Subcutaneous adipose tissue (tissue), 4 donors: Measurements from ENCODE around the gene EGFL8. TPM values are rescaled to one million over a fixed set of nuclear protein-coding genes. Genes with fewer than 3 reads are reported as not detected.

Source experiments
- CTCF ChIP-seq: fragments of 450-650 bp; IDR thresholded peaks from one replicate; pipeline ENCODE4 v1.5.1; 2016; ENCODE audit warnings: low read depth, mild to moderate bottlenecking, control low read depth, antibody characterized with exemption, moderate library complexity
- small RNA-seq: library from RNA; depleted of rRNA; stranded (forward); fragments of <200 nt; gene quantifications from one replicate; pipeline ENCODE3, GENCODE V24; 2016
- total RNA-seq, 4 donors: library from RNA; depleted of rRNA; stranded (reverse); fragments of >200 nt; gene quantifications; one replicate each; pipeline ENCODE4 v1.1.0, GENCODE V29; 2016

The EGFL8 gene
- total RNA-seq, 4 donors from 2014 or later, result 2.3 to 13.0 (median 5.6) TPM

DNA sequence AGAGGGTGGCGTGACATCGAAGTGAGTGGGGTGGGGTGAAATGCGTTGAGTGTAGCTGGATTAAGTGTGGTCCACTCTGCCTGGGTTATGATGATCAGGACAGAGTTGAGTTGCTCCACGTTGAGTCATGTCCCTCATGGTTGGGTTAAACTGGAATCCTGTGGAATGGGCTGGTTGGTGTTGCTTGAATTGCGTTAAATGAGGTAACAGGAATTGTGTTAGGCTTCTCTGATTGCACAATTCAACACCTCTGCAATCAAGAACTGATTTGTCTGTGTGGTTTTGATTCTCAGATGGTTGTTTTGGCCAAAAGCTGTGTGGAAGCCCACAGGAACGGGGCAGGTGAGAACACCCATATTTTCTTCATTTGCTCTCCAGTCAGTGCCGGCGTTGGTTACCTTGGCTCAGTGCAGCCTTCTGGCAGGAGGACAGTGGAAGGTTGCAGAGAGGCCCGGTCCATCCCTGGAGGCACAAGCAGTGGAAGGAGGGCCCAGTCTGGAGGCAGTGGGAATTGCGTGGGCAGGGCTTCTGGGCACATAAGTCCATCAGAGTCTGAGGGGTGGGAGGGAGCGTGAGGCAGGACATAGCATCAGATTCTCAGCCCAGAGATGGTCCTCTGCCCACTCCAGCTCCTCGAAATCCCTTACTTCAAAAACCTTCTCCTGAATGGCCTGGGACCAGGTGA lies 47.8 kb downstream of the EGFL8 start:
- no peak for TF ChIP-seq CTCF

DNA sequence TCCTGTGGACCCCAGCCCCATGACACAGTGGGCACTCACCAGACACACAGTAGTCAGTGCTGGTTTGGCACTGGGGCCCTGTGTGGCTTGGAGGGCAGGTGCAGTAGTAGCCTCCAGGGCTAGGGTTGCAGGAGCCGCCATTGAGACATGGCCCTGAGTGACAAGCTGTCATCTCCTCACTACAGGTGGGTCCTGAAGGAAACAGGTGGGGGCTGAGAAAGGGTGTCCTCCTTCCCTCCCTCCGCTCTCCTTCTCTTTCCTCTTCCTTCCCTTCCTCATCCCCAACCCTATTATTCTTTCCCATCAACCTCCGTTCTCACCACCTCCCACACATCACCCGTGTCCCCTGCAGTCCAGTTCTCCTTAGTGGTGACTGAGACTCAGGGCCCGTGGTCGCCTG lies 49.3 kb downstream of the EGFL8 start:
- no peak for TF ChIP-seq CTCF

- no peak for TF ChIP-seq CTCF
These were observed 49.7 kb downstream of the EGFL8 start for GRCh38 chr6:32214126-32214525.

- no peak for TF ChIP-seq CTCF
These were observed 51.2 kb downstream of the EGFL8 start for GRCh38 chr6:32215617-32216016.

DNA sequence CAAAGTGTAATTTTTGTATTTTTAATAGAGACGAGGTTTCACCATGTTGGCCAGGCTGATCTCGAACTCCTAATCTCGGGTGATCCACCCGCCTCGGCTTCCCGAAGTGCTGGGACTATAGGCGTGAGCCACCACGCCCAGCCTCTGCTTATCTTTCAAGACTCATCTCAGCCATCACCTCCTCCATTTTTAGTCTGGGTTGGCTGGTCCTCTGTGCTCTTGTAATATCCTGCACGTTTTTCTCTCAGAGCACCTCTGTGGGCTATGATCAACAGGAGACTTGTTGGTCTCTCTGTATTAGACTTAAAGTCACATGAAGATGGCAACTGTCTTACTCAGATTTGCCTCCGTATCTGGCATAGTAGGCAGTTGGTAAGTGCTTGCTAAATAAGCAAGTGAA lies 51.9 kb downstream of the EGFL8 start:
- TF ChIP-seq CTCF, result no peak

GRCh38 chr6:32216998-32217397 lies 52.6 kb downstream of the EGFL8 start:
- TF ChIP-seq CTCF, result no peak

Small RNA genes within 50 kb of the gene (small RNA-seq; reads per million reads assigned to genes)
- not detected for gene AL662884.1
- not detected for gene MIR6833

Other genes starting within 250 kb of the EGFL8 start
- gene C2, start 236.9 kb upstream of the EGFL8 start, total RNA-seq, result 10 to 100 TPM; 16.4 to 96.4 (median 34.6) TPM
- 10 to 100 TPM; 25.1 to 35.4 (median 33.8) TPM for gene CFB, start 218.5 kb upstream of the EGFL8 start, total RNA-seq
- 10 to 100 TPM; 58.8 to 96.6 (median 68.5) TPM for gene NELFE, start 205.6 kb upstream of the EGFL8 start, total RNA-seq
- 10 to 100 TPM; 16.1 to 44.6 (median 32.2) TPM for gene SKIC2, start 205.4 kb upstream of the EGFL8 start, total RNA-seq
- 10 to 100 TPM; 11.1 to 17.5 (median 12.4) TPM for gene DXO, start 192.5 kb upstream of the EGFL8 start, total RNA-seq
- 10 to 100 TPM in 3 of 4 donors, 1 to 10 TPM in 1; 5.1 to 17.2 (median 13.5) TPM for gene C4A, start 182.5 kb upstream of the EGFL8 start, total RNA-seq
- gene C4B, start 149.8 kb upstream of the EGFL8 start, total RNA-seq, result 10 to 100 TPM in 1 of 4 donors, 1 to 10 TPM in 3; 5.1 to 17.3 (median 8.9) TPM
- under 1 TPM in 1 of 4 donors, not detected in 3; 0.57 TPM for gene CYP21A2, start 126.2 kb upstream of the EGFL8 start, total RNA-seq
- gene TNXB, start 55.3 kb upstream of the EGFL8 start, total RNA-seq, result 100 to 1,000 TPM in 3 of 4 donors, 10 to 100 TPM in 1; 93.9 to 261 (median 142) TPM
- 10 to 100 TPM; 27.6 to 64.0 (median 30.9) TPM for gene ATF6B, start 36.3 kb upstream of the EGFL8 start, total RNA-seq
- gene FKBPL, start 34.3 kb upstream of the EGFL8 start, total RNA-seq, result 1 to 10 TPM in 3 of 4 donors, under 1 TPM in 1; 0.98 to 3.2 (median 2.1) TPM
- 1 to 10 TPM in 1 of 4 donors, under 1 TPM in 2, not detected in 1; 0.34 to 1.3 (median 0.57) TPM for gene PRRT1, start 12.7 kb upstream of the EGFL8 start, total RNA-seq
- gene PPT2, start 10.5 kb upstream of the EGFL8 start, total RNA-seq, result 10 to 100 TPM; 16.5 to 44.8 (median 22.1) TPM
- 10 to 100 TPM; 17.8 to 28.2 (median 25.6) TPM for gene AGPAT1, start 11.5 kb downstream of the EGFL8 start, total RNA-seq
- 10 to 100 TPM; 46.5 to 68.0 (median 52.8) TPM for gene RNF5, start 13.8 kb downstream of the EGFL8 start, total RNA-seq
- 1 to 10 TPM; 2.4 to 5.5 (median 2.8) TPM for gene AGER, start 19.7 kb downstream of the EGFL8 start, total RNA-seq
- gene PBX2, start 25.6 kb downstream of the EGFL8 start, total RNA-seq, result 10 to 100 TPM; 26.9 to 40.9 (median 33.7) TPM
- gene GPSM3, start 28.0 kb downstream of the EGFL8 start, total RNA-seq, result 10 to 100 TPM in 3 of 4 donors, 1 to 10 TPM in 1; 10.0 to 46.2 (median 12.0) TPM
- gene NOTCH4, start 59.5 kb downstream of the EGFL8 start, total RNA-seq, result 100 to 1,000 TPM in 1 of 4 donors, 10 to 100 TPM in 3; 16.7 to 212 (median 47.0) TPM
- gene TSBP1, start 207.3 kb downstream of the EGFL8 start, total RNA-seq, result not detected
- not detected for gene BTNL2, start 242.6 kb downstream of the EGFL8 start, total RNA-seq